Activated T-cell treated with anti-CD3 and anti-CD28 coated beads for 1 hour (primary cell): ENCODE data around the gene PKIB.
"Not testable (repeated sequence)": the region's sequence is repeated elsewhere in the genome, so short reads cannot be mapped to it uniquely, and the experiment has no call there.

Source experiments
- DNase-seq: peaks from one replicate; pipeline ENCODE4 v3.0.0-alpha.2; 2020; ENCODE audit warnings: low read depth

The PKIB gene

GRCh38 chr6:122746688-122747087, 136.5 kb downstream of the PKIB start:
- no peak for DNase-seq

GRCh38 chr6:122747573-122747972, 137.4 kb downstream of the PKIB start:
- DNase-seq, result no peak

- not testable (repeated sequence) for DNase-seq
These were observed 138.7 kb downstream of the PKIB start for GRCh38 chr6:122748945-122749344.

- DNase-seq, result no peak
These were observed 139.3 kb downstream of the PKIB start for GRCh38 chr6:122749451-122750050.

- DNase-seq, result no peak
These were observed 141.1 kb downstream of the PKIB start for GRCh38 chr6:122751326-122751725.

GRCh38 chr6:122752459-122752858, 142.3 kb downstream of the PKIB start:
- DNase-seq, result no peak

GRCh38 chr6:122753000-122753687, 142.9 kb downstream of the PKIB start:
- DNase-seq, result no peak

- no peak for DNase-seq
These were observed 143.5 kb downstream of the PKIB start for GRCh38 chr6:122753688-122754056.

GRCh38 chr6:122754191-122754731, 144.1 kb downstream of the PKIB start:
- no peak for DNase-seq

GRCh38 chr6:122755901-122756300, 145.7 kb downstream of the PKIB start:
- DNase-seq, result no peak

GRCh38 chr6:122758927-122759334, 148.7 kb downstream of the PKIB start:
- DNase-seq, result no peak

GRCh38 chr6:122760330-122760729, 150.1 kb downstream of the PKIB start:
- no peak for DNase-seq

- DNase-seq, result no peak
These were observed 156.1 kb downstream of the PKIB start for GRCh38 chr6:122766256-122766655.

GRCh38 chr6:122770835-122771601, 160.8 kb downstream of the PKIB start:
- DNase-seq, result no peak

- DNase-seq, result no peak
These were observed 162.7 kb downstream of the PKIB start for GRCh38 chr6:122772724-122773415.
